Upper lobe of left lung (tissue), 6 donors: ENCODE measurements around the gene FMN2. TPM values are rescaled to one million over a fixed set of nuclear protein-coding genes. Genes with fewer than 3 reads are reported as not detected.

Experiments
- ATAC-seq, 2 donors: fragments of 200-7000 bp; cut with Tn5 transposase; one replicate each; pipeline ENCODE4 v1.9.1; 2022; ENCODE audit warnings: mild to moderate bottlenecking in 2 of 2, moderate library complexity in 2 of 2; ENCODE audit not compliant: low FRiP score in 2 of 2
- DNase-seq, 2 donors: peaks; one replicate each; pipeline ENCODE4 v3.0.0-alpha.2; 2019 to 2020
- H3K27ac ChIP-seq, 4 donors: fragments of 200-600 bp; sonication (generic); one replicate each; pipeline ENCODE4 v1.5.1; 2016 to 2019
- H3K27me3 ChIP-seq, 4 donors: fragments of 200-600 bp; sonication (generic); one replicate each; pipeline ENCODE4 v1.5.1; 2017 to 2019
- H3K36me3 ChIP-seq, 4 donors: fragments of 200-600 bp; sonication (generic); one replicate each; pipeline ENCODE4 v1.5.1; 2016 to 2019
- H3K4me1 ChIP-seq, 4 donors: fragments of 200-600 bp; sonication (generic); one replicate each; pipeline ENCODE4 v1.5.1; 2018 to 2019
- H3K4me3 ChIP-seq, 4 donors: fragments of 200-600 bp; sonication (generic); one replicate each; pipeline ENCODE4 v1.5.1; 2017 to 2019; ENCODE audit warnings: mild to moderate bottlenecking in 2 of 4, moderate library complexity in 1 of 4
- H3K9me3 ChIP-seq, 4 donors: fragments of 200-600 bp; sonication (generic); one replicate each; pipeline ENCODE4 v1.5.1; 2018 to 2019
- CTCF ChIP-seq, 6 experiments: fragments of 450-650 bp in 4 of 6; fragments of 200-600 bp in 2 of 6; sonication (generic) in 2 of 6; IDR thresholded peaks; one replicate each; pipeline ENCODE4 v1.5.1; 2016 to 2019; ENCODE audit warnings: antibody characterized with exemption in 6 of 6
- EP300 ChIP-seq, 4 donors: sonication (generic); formaldehyde crosslinking; IDR thresholded peaks; one replicate each; pipeline ENCODE4 v1.5.1; 2017; ENCODE audit warnings: antibody characterized with exemption in 4 of 4, control low read depth in 2 of 4
- POLR2A ChIP-seq, 4 donors: fragments of 450-650 bp; IDR thresholded peaks; one replicate each; pipeline ENCODE4 v1.5.1; 2016 to 2017; ENCODE audit warnings: antibody characterized with exemption in 4 of 4, mild to moderate bottlenecking in 2 of 4
- POLR2AphosphoS5 ChIP-seq, 2 donors: sonication (generic); formaldehyde crosslinking; IDR thresholded peaks; one replicate each; pipeline ENCODE4 v1.5.1; 2017; ENCODE audit warnings: antibody characterized with exemption in 2 of 2
- WGBS, 2 donors: methylation state at CpG; one replicate each; pipeline ENCODE4 v1.1.5; 2017 to 2018; 5-methylcytosine and 5-hydroxymethylcytosine counted together
- total RNA-seq, 6 donors: library from RNA; depleted of rRNA in 4 of 6; stranded (reverse); fragments of >200 nt in 4 of 6; gene quantifications; one replicate each; pipeline versions ENCODE4 v1.1.0 to v1.2.1, GENCODE V29; 2016 to 2021
- donor health status: DM: no; HTN: no; CAD: no; lungs with moderate emphysema.
- donor health status: DM: no; HTN: yes; CAD: no; lungs with severe emphysema.

The FMN2 gene
- total RNA-seq, 6 donors from 2014 or later, result 0.06 to 1.0 (median 0.54) TPM; not detected in 1

- ATAC-seq (no peak), DNase-seq (no peak)
- TF ChIP-seq CTCF (IDR thresholded peaks at IDR 0.05) (no peak), POLR2A (IDR thresholded peaks at IDR 0.05) (no peak), EP300 (IDR thresholded peaks at IDR 0.05) (no peak), POLR2AphosphoS5 (IDR thresholded peaks at IDR 0.05) (no peak)
- Histone ChIP-seq H3K4me1 (peaks cover 0 to 5% (median 0%) of the 10 kb centered on the region in 4 donors), H3K4me3 (no peak overlapping the region), H3K9me3 (no peaks in the 10 kb centered on the region), H3K27me3 (no peaks in the 10 kb centered on the region), H3K36me3 (no peaks in the 10 kb centered on the region), H3K27ac (no peak overlapping the region)
- 38 to 42% methylated on average over 3 of the region's 3 CpGs for WGBS, 2 donors
Measured at GRCh38 chr1:240332672-240333071, 241.0 kb downstream of the FMN2 start.

- Histone ChIP-seq H3K27ac (no peak overlapping the region), H3K4me1 (no peaks in the 10 kb centered on the region), H3K4me3 (no peak overlapping the region), H3K27me3 (no peaks in the 10 kb centered on the region), H3K36me3 (no peaks in the 10 kb centered on the region), H3K9me3 (no peaks in the 10 kb centered on the region)
- DNase-seq (no peak), ATAC-seq (peak in 1 of 2 donors; percentile 76)
- 59 to 66% methylated on average over 5 of the region's 5 CpGs for WGBS, 2 donors
- no peak for TF ChIP-seq EP300 (IDR thresholded peaks at IDR 0.05)
- no peak for TF ChIP-seq POLR2A (IDR thresholded peaks at IDR 0.05)
- no peak for TF ChIP-seq CTCF (IDR thresholded peaks at IDR 0.05)
- no peak for TF ChIP-seq POLR2AphosphoS5 (IDR thresholded peaks at IDR 0.05)
Measured at GRCh38 chr1:240337781-240338180, 246.1 kb downstream of the FMN2 start.

GRCh38 chr1:240338837-240339236 is 247.2 kb downstream of the FMN2 start:
- WGBS, 2 donors, result 94 to 96% methylated on average over 9 of the region's 9 CpGs
- TF ChIP-seq POLR2AphosphoS5 (IDR thresholded peaks at IDR 0.05) (no peak), EP300 (IDR thresholded peaks at IDR 0.05) (no peak), CTCF (IDR thresholded peaks at IDR 0.05) (no peak), POLR2A (IDR thresholded peaks at IDR 0.05) (no peak)
- no peaks in the 10 kb centered on the region for H3K27me3 ChIP-seq
- no peaks in the 10 kb centered on the region for H3K4me1 ChIP-seq
- DNase-seq, result peak in 1 of 2 donors; percentile 18
- H3K9me3 ChIP-seq, result no peaks in the 10 kb centered on the region
- ATAC-seq, result no peak
- H3K36me3 ChIP-seq, result no peaks in the 10 kb centered on the region
- no peak overlapping the region for H3K4me3 ChIP-seq
- H3K27ac ChIP-seq, result no peak overlapping the region

GRCh38 chr1:240341365-240342250 is 249.9 kb downstream of the FMN2 start:
- WGBS, 2 donors, result 56 to 59% methylated on average over 6 of the region's 6 CpGs
- DNase-seq, result no peak
- no peak for TF ChIP-seq EP300 (IDR thresholded peaks at IDR 0.05)
- TF ChIP-seq POLR2AphosphoS5 (IDR thresholded peaks at IDR 0.05), result no peak
- TF ChIP-seq CTCF (IDR thresholded peaks at IDR 0.05), result no peak
- no peak for TF ChIP-seq POLR2A (IDR thresholded peaks at IDR 0.05)
- no peaks in the 10 kb centered on the region for H3K9me3 ChIP-seq
- H3K4me3 ChIP-seq, result no peak overlapping the region
- H3K27me3 ChIP-seq, result no peaks in the 10 kb centered on the region
- peak in 1 of 2 donors; percentile 40 for ATAC-seq
- no peak overlapping the region for H3K27ac ChIP-seq
- no peaks in the 10 kb centered on the region for H3K4me1 ChIP-seq
- no peaks in the 10 kb centered on the region for H3K36me3 ChIP-seq

- 79 to 86% methylated on average over 3 of the region's 3 CpGs for WGBS, 2 donors
- Histone ChIP-seq H3K27me3 (no peaks in the 10 kb centered on the region), H3K4me1 (no peaks in the 10 kb centered on the region), H3K9me3 (no peaks in the 10 kb centered on the region), H3K4me3 (no peak overlapping the region), H3K36me3 (no peaks in the 10 kb centered on the region), H3K27ac (no peak overlapping the region)
- no peak for TF ChIP-seq CTCF (IDR thresholded peaks at IDR 0.05)
- TF ChIP-seq POLR2A (IDR thresholded peaks at IDR 0.05), result no peak
- ATAC-seq, result no peak
- DNase-seq, result no peak
Measured at GRCh38 chr1:240342251-240342625, 250.6 kb downstream of the FMN2 start.
